ENCODE results near the gene DGKE. TPM values are rescaled to one million over a fixed set of nuclear protein-coding genes. Genes with fewer than 3 reads are reported as not detected.

Gene DGKE
- total and polyA plus RNA-seq, 2 experiments from 2014 or later, result 1.2 to 5.5 TPM

DNA sequence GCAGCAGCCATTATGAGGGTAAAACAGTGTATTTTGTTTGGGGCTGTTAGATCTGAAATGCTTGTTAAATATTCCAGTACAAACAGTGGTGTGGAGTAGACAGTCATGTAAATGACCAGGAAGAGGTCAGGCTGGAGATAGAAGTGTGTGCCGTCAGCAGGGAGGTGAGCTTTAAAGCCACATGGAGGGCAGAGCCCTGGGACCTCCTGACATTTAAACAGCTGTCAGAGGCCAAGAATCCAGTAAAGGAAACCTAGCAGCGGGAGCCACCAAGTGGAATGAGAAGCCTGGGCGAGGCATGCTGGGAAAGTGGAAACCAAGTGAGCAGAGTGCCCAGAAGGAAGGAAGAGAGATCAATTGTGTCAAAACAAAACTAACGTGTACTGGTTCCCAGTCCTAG is 27.0 kb upstream of the DGKE start:
- H3K9me2 ChIP-seq (replicated peaks; ENCODE audit: insufficient read depth), result no peaks in the 10 kb centered on the region
- TF ChIP-seq, protein P1, sequence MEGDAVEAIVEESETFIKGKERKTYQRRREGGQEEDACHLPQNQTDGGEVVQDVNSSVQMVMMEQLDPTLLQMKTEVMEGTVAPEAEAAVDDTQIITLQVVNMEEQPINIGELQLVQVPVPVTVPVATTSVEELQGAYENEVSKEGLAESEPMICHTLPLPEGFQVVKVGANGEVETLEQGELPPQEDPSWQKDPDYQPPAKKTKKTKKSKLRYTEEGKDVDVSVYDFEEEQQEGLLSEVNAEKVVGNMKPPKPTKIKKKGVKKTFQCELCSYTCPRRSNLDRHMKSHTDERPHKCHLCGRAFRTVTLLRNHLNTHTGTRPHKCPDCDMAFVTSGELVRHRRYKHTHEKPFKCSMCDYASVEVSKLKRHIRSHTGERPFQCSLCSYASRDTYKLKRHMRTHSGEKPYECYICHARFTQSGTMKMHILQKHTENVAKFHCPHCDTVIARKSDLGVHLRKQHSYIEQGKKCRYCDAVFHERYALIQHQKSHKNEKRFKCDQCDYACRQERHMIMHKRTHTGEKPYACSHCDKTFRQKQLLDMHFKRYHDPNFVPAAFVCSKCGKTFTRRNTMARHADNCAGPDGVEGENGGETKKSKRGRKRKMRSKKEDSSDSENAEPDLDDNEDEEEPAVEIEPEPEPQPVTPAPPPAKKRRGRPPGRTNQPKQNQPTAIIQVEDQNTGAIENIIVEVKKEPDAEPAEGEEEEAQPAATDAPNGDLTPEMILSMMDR (IDR thresholded peaks at IDR 0.05; ENCODE audit: poor library complexity), result no peak
- TF ChIP-seq EZH2phosphoT487 (IDR thresholded peaks at IDR 0.05; ENCODE audit: low read depth, severe bottlenecking, unreplicated experiment) (no peak), EZH2 (IDR thresholded peaks at IDR 0.05; ENCODE audit: borderline replicate concordance) (no peak)
- WGBS (ENCODE audit: low lambda C conversion rate, missing lambda C conversion rate), result 80% methylated on average over 4 of the region's 4 CpGs
- H3K4me3 ChIP-seq, result no peak overlapping the region
- H4K20me1 ChIP-seq (ENCODE audit: insufficient read depth, poor library complexity, severe bottlenecking), result no peaks in the 10 kb centered on the region
- no peaks in the 10 kb centered on the region for H3K79me2 ChIP-seq
- H3K36me3 ChIP-seq (replicated peaks; ENCODE audit: insufficient read depth, low read depth), result no peaks in the 10 kb centered on the region
- H2AFZ ChIP-seq, result no peak overlapping the region
- H3K27me3 ChIP-seq, result no peaks in the 10 kb centered on the region
- H3K4me1 ChIP-seq (ENCODE audit: insufficient read depth), result no peaks in the 10 kb centered on the region
- no peak overlapping the region for H3K4me2 ChIP-seq
- H3K27ac ChIP-seq, result no peak overlapping the region
- no peaks in the 10 kb centered on the region for H3K9me3 ChIP-seq (ENCODE audit: low read depth)
- DNase-seq (ENCODE audit: low spot score), result no peak

DNA sequence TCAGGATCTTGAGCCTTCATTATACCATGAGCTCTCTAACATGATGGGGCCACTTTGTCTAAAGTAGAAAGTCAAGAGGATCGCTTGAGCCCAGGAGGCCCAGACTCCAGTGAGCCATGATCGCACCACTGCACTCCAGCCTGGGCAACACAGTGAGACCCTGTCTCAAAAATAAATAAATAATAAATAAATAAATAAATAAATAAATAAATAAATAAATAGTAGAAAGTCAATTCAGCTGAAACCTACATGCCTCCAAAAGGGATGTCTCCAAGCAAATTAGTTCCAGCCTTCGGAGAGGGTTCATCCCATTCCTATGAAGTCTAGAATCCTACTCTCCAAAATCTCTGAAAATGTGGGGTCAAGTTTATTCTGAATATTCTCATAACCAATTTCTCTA is 26.2 kb upstream of the DGKE start:
- Histone ChIP-seq H3K79me2 (no peaks in the 10 kb centered on the region), H3K4me2 (no peak overlapping the region), H4K20me1 (ENCODE audit: insufficient read depth, poor library complexity, severe bottlenecking) (no peaks in the 10 kb centered on the region), H2AFZ (no peak overlapping the region), H3K27ac (no peak overlapping the region), H3K27me3 (no peaks in the 10 kb centered on the region), H3K4me3 (no peak overlapping the region), H3K9me3 (ENCODE audit: low read depth) (no peaks in the 10 kb centered on the region), H3K36me3 (replicated peaks; ENCODE audit: insufficient read depth, low read depth) (no peaks in the 10 kb centered on the region), H3K9me2 (replicated peaks; ENCODE audit: insufficient read depth) (no peaks in the 10 kb centered on the region), H3K4me1 (ENCODE audit: insufficient read depth) (no peaks in the 10 kb centered on the region)
- DNase-seq (ENCODE audit: low spot score), result no peak
- TF ChIP-seq, protein P1 (IDR thresholded peaks at IDR 0.05; ENCODE audit: poor library complexity), result no peak
- TF ChIP-seq EZH2phosphoT487 (IDR thresholded peaks at IDR 0.05; ENCODE audit: low read depth, severe bottlenecking, unreplicated experiment) (no peak), EZH2 (IDR thresholded peaks at IDR 0.05; ENCODE audit: borderline replicate concordance) (no peak)
- 97% methylated on average over 3 of the region's 3 CpGs for WGBS (ENCODE audit: low lambda C conversion rate, missing lambda C conversion rate)

DNA sequence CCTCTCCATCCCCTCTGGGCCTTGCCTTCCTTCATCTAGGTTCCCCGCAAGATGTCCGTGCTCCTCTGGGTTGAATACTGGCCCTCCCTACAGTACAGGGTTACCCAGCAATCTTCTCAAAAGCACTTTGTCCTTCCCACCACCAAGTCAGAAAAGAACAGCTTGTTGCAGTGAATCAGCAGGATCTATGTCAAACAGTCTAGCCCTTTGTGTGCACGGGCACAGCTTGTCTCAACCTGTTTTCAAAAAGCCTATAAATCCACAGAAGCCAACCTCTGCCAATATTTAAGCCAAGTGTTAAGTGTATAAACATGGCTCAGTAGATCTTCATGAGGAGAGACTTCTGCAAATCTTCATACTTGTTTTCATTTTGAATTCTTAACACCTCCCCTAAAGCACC is 25.4 kb upstream of the DGKE start:
- Histone ChIP-seq H3K4me2 (no peak overlapping the region), H3K9me3 (ENCODE audit: low read depth) (no peaks in the 10 kb centered on the region), H2AFZ (no peak overlapping the region), H3K36me3 (replicated peaks; ENCODE audit: insufficient read depth, low read depth) (no peaks in the 10 kb centered on the region), H3K27ac (no peak overlapping the region), H3K79me2 (no peaks in the 10 kb centered on the region), H3K4me1 (ENCODE audit: insufficient read depth) (no peaks in the 10 kb centered on the region), H3K4me3 (no peak overlapping the region), H3K9me2 (replicated peaks; ENCODE audit: insufficient read depth) (no peaks in the 10 kb centered on the region), H4K20me1 (ENCODE audit: insufficient read depth, poor library complexity, severe bottlenecking) (no peaks in the 10 kb centered on the region), H3K27me3 (no peaks in the 10 kb centered on the region)
- 74% methylated on average over 3 of the region's 3 CpGs for WGBS (ENCODE audit: low lambda C conversion rate, missing lambda C conversion rate)
- DNase-seq (ENCODE audit: low spot score), result no peak
- no peak for TF ChIP-seq EZH2 (IDR thresholded peaks at IDR 0.05; ENCODE audit: borderline replicate concordance)
- TF ChIP-seq, protein P1 (IDR thresholded peaks at IDR 0.05; ENCODE audit: poor library complexity), result no peak
- TF ChIP-seq EZH2phosphoT487 (IDR thresholded peaks at IDR 0.05; ENCODE audit: low read depth, severe bottlenecking, unreplicated experiment), result no peak
